Pancreas (tissue), 10 donors: ENCODE measurements around the gene ALAS1. TPM values are rescaled to one million over a fixed set of nuclear protein-coding genes. Genes with fewer than 3 reads are reported as not detected.
A peak's percentile ranks its signal among the peaks of the same experiment; 100 is the strongest.

Experiments used
- ATAC-seq, 4 donors: fragments of 200-7000 bp; cut with Tn5 transposase; one replicate each; pipeline versions ENCODE4 v1.8.0 to v1.9.1; 2020; ENCODE audit warnings: mild to moderate bottlenecking in 4 of 4, moderate library complexity in 4 of 4
- DNase-seq, 6 donors: peaks; one replicate each; pipeline ENCODE4 v3.0.0-alpha.2; 2020
- FAIRE-seq: peaks from 2 replicates; lab custom pipeline; 2012; peaks lifted over from hg19 to GRCh38; lab: Jason Lieb, UNC
- H3K27ac ChIP-seq, 4 donors: fragments of 200-600 bp; sonication (generic); 1 replicate in 3 of 4; 2 replicates in 1 of 4; pipeline versions ENCODE4 v1.5.0 to v1.8.0; 2020
- H3K27me3 ChIP-seq, 4 donors: fragments of 200-600 bp; one replicate each; pipeline ENCODE4 v1.8.0; 2021
- H3K36me3 ChIP-seq, 3 donors: fragments of 200-600 bp; sonication (generic) in 1 of 3; one replicate each; pipeline versions ENCODE4 v1.5.0 to v1.8.0; 2020 to 2021
- H3K4me1 ChIP-seq, 3 donors: fragments of 200-600 bp; one replicate each; pipeline ENCODE4 v1.8.0; 2021
- H3K4me3 ChIP-seq, 4 donors: fragments of 200-600 bp; sonication (generic) in 2 of 4; one replicate each; pipeline versions ENCODE4 v1.5.0 to v1.8.0; 2020 to 2021
- H3K9me3 ChIP-seq, 4 donors: fragments of 200-600 bp; one replicate each; pipeline ENCODE4 v1.8.0; 2021
- CTCF ChIP-seq, 4 donors: fragments of 200-600 bp; sonication (generic) in 3 of 4; IDR thresholded peaks; one replicate each; pipeline versions ENCODE4 v1.5.0 to v1.8.0; 2021; ENCODE audit warnings: antibody characterized with exemption in 4 of 4
- WGBS, 2 donors: extraction: QIAGEN DNeasy Blood & Tissue Kit; methylation state at CpG; one replicate each; pipeline ENCODE4 v1.1.7; 2013; 5-methylcytosine and 5-hydroxymethylcytosine counted together
- intact Hi-C, 3 donors: fragments of 100-400 bp; cut with DNase I; formaldehyde crosslinking; loops; one replicate each; pipeline versions ENCODE4 v1.11.1 to v1.14.2; 2022
- polyA plus RNA-seq, 2 donors: library from polyadenylated mRNA; stranded (reverse); fragments of 200-250 nt; gene quantifications; one replicate each; pipeline ENCODE4 v1.2.3, GENCODE V29; 2013
- total RNA-seq, 6 donors: library from RNA; stranded (reverse); fragmentation: NEBNext Ultra II Directional in 4 of 6; extraction: Animal tissue kit (Norgen Biotek cat#: 25700) in 4 of 6; gene quantifications; one replicate each; pipeline versions ENCODE4 v1.2.1 to v1.2.4, GENCODE V29; 2021 to 2023
- donor health status: healthy with polysubstance abuse.
- donor health status: DM: no; HTN: no; CAD: no; lungs with moderate emphysema.
- donor health status: DM: no; HTN: no; CAD: no.
- donor health status: control.
- donor health status: control.
- donor health status: Bipolar disorder and iron deficiency.
- donor health status: DM: yes; HTN: yes; CAD: no.
- donor health status: DM: no; HTN: no; CAD: no.
- donor health status: DM: no; HTN: no; CAD: no.
- donor health status: DM: yes; HTN: yes; CAD: no.

ALAS1 gene
- total and polyA plus RNA-seq, 8 donors: 8.4 to 21.7 (median 12.9) TPM

- Histone ChIP-seq H3K27ac (no peak overlapping the region), H3K36me3 (no peaks in the 10 kb centered on the region), H3K4me3 (no peak overlapping the region), H3K9me3 (no peaks in the 10 kb centered on the region), H3K27me3 (no peaks in the 10 kb centered on the region), H3K4me1 (peaks cover 11 to 29% (median 25%) of the 10 kb centered on the region in 3 donors)
- intact Hi-C loops: no loop called here
- WGBS, 2 donors: 73 to 84% methylated on average over 4 of the region's 4 CpGs
- no peak for DNase-seq
- ATAC-seq: no peak
- no peak for FAIRE-seq
- no peak for TF ChIP-seq CTCF (IDR thresholded peaks at IDR 0.05)
These were observed 43.0 kb downstream of the ALAS1 start for GRCh38 chr3:52240886-52241370.

DNA sequence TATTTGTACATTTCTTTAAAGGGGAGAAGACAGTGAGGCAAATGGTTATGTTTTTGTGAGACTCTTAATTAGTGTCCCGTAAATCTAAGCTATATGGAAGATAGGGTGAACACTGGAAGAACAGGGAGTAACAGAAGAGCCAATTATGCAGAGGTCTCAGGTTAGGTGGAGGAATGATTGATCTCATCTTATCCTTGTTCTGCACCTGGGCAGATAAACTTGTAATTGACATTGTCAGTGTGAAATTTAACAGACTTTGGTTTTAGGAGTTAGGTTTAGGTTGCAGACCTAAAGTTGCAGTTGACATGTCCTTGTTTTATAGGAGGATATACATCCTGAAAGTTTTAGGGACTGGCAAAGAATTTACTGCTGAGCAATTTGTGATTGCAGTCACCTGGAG lies 44.1 kb downstream of the ALAS1 start:
- Histone ChIP-seq H3K9me3 (no peaks in the 10 kb centered on the region), H3K36me3 (no peaks in the 10 kb centered on the region), H3K4me1 (peaks cover 10 to 22% (median 16%) of the 10 kb centered on the region in 3 donors), H3K4me3 (no peak overlapping the region), H3K27ac (no peak overlapping the region), H3K27me3 (no peaks in the 10 kb centered on the region)
- DNase-seq (no peak), FAIRE-seq (no peak), ATAC-seq (no peak)
- 81 to 88% methylated on average over 1 of the region's 1 CpG for WGBS, 2 donors
- TF ChIP-seq CTCF (IDR thresholded peaks at IDR 0.05): no peak
- intact Hi-C loops: no loop called here

DNA sequence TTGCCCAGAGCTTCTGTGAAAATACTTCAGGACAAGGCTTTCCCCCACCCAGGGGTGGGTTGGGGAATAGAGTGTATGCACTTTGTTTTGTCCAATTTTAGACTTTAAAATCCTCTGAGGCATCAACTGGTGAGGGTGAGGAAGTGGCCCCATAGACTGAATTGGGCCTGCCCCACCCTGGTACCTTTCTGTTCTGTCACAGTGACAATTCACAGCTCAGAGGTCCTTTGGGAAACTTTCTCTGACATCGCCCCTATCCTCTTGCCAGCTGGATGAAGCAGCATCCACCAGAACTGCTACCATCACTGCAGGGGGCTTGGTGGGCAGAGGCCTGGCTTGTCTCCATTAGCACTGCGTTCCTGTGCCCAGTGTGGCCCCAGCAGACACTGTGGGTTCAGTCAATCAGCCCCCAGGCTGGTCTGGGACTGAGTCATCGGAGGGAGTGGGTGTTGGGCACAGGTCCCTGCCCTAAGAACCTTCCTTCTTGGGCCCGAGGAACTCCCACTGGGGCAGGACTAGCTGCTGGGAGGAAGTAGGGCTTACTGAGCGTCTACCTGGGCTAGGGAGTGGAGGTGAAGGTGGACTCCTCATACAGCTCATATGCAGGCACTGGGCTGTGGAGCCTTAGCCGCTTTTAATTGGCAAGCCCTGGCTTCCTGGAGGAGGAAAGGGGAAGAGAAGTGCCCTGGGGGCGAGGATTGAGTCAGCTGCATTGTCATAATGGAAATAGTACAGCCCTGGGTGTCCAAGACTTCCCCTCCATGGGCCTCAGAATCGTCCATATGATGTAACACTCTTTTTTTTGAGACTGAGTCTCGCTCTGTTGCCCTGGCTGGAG lies 46.0 kb downstream of the ALAS1 start:
- H3K27me3 ChIP-seq: no peaks in the 10 kb centered on the region
- ATAC-seq (peak in 2 of 4 donors; percentile 13 to 28), DNase-seq (peak in 2 of 6 donors; percentile 29 to 58), FAIRE-seq (no peak)
- intact Hi-C loops: no loop called here
- no peak overlapping the region for H3K4me3 ChIP-seq
- H3K27ac ChIP-seq: peak overlapping the region in 2 of 4 donors; percentile 60 to 73
- no peaks in the 10 kb centered on the region for H3K36me3 ChIP-seq
- H3K9me3 ChIP-seq: no peaks in the 10 kb centered on the region
- no peak for TF ChIP-seq CTCF (IDR thresholded peaks at IDR 0.05)
- peaks cover 0 to 9% (median 0%) of the 10 kb centered on the region in 3 donors for H3K4me1 ChIP-seq
- 88 to 90% methylated on average over 9 of the region's 9 CpGs for whole genome bisulfite sequencing, 2 donors

GRCh38 chr3:52245322-52246263 lies 47.6 kb downstream of the ALAS1 start, which contains the start of gene PPM1M:
Gene PPM1M (plus strand): TSS chr3:52245759. CDS start chr3:52245825, 66 bp downstream.
- H3K36me3 ChIP-seq: no peaks in the 10 kb centered on the region
- peak within 1 kb of the TSS in 3 of 4 donors; percentile 46 to 73 (median 60) for H3K27ac ChIP-seq
- FAIRE-seq (no peak), ATAC-seq (peak; percentile 42 to 67 (median 56)), DNase-seq (peak in 5 of 6 donors; percentile 34 to 80 (median 47))
- no peaks in the 10 kb centered on the region for H3K9me3 ChIP-seq
- intact Hi-C loops: no loop called here
- 4 to 5% methylated on average over 77 to 98 of the region's 98 CpGs for WGBS, 2 donors
- H3K27me3 ChIP-seq: no peaks in the 10 kb centered on the region
- peak within 1 kb of the TSS; percentile 40 to 59 (median 46) for H3K4me3 ChIP-seq
- TF ChIP-seq CTCF (IDR thresholded peaks at IDR 0.05): no peak
- peaks cover 0 to 3% (median 0%) of the 10 kb centered on the region in 3 donors for H3K4me1 ChIP-seq
